Breast epithelium (tissue), 3 donors: ENCODE measurements around the gene COL23A1.

Experiments used
- POLR2A ChIP-seq: fragments of 450-650 bp; IDR thresholded peaks from one replicate; pipeline ENCODE4 v1.6.1; 2016; ENCODE audit warnings: antibody characterized with exemption, mild to moderate bottlenecking, moderate library complexity
- POLR2AphosphoS5 ChIP-seq, 3 donors: sonication (generic); formaldehyde crosslinking; IDR thresholded peaks; one replicate each; pipeline ENCODE4 v1.6.1; 2017; ENCODE audit warnings: antibody characterized with exemption in 3 of 3
- TF ChIP-seq, protein P1 (sequence below), 3 donors: fragments of 450-650 bp; IDR thresholded peaks; one replicate each; pipeline ENCODE4 v1.5.1; 2016 to 2017; ENCODE audit warnings: antibody characterized with exemption in 3 of 3, mild to moderate bottlenecking in 3 of 3, moderate library complexity in 3 of 3

- TF ChIP-seq, protein P1, sequence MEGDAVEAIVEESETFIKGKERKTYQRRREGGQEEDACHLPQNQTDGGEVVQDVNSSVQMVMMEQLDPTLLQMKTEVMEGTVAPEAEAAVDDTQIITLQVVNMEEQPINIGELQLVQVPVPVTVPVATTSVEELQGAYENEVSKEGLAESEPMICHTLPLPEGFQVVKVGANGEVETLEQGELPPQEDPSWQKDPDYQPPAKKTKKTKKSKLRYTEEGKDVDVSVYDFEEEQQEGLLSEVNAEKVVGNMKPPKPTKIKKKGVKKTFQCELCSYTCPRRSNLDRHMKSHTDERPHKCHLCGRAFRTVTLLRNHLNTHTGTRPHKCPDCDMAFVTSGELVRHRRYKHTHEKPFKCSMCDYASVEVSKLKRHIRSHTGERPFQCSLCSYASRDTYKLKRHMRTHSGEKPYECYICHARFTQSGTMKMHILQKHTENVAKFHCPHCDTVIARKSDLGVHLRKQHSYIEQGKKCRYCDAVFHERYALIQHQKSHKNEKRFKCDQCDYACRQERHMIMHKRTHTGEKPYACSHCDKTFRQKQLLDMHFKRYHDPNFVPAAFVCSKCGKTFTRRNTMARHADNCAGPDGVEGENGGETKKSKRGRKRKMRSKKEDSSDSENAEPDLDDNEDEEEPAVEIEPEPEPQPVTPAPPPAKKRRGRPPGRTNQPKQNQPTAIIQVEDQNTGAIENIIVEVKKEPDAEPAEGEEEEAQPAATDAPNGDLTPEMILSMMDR (IDR thresholded peaks at IDR 0.05): no peak
- TF ChIP-seq POLR2AphosphoS5 (IDR thresholded peaks at IDR 0.05) (no peak), POLR2A (no peak)
These were observed 118.5 kb downstream of the COL23A1 start for GRCh38 chr5:178471711-178472110.
